Fibroblast of mammary gland (primary cell): Measurements from ENCODE around the gene FBXW5.

ENCODE experiments used
- DNase-seq: peaks from one replicate; pipeline ENCODE4 v3.0.0-alpha.2; 2010; ENCODE audit warnings: low read depth
- H3K4me3 ChIP-seq: 2 replicates; pipeline ENCODE4 v1.5.1; 2011; ENCODE audit warnings: low read depth, mild to moderate bottlenecking, low read length, moderate library complexity; ENCODE audit not compliant: control insufficient read depth
- CTCF ChIP-seq: conservative IDR thresholded peaks from 2 replicates; pipeline ENCODE4 v1.5.1; 2011; ENCODE audit warnings: low read depth, low read length, inconsistent platforms; ENCODE audit not compliant: control insufficient read depth, insufficient read depth

The FBXW5 gene

GRCh38 chr9:136980669-136981478, 36.3 kb upstream of the FBXW5 start:
- H3K4me3 ChIP-seq = no peak overlapping the region
- DNase-seq = no peak
- TF ChIP-seq CTCF = no peak

- H3K4me3 ChIP-seq = no peak overlapping the region
- no peak for TF ChIP-seq CTCF
- DNase-seq = no peak
Measured at GRCh38 chr9:136979769-136980587, 35.4 kb upstream of the FBXW5 start.

GRCh38 chr9:136978865-136979544, 34.5 kb upstream of the FBXW5 start:
- no peak overlapping the region for H3K4me3 ChIP-seq
- no peak for DNase-seq
- TF ChIP-seq CTCF = no peak

GRCh38 chr9:136978073-136978864, 33.7 kb upstream of the FBXW5 start:
- H3K4me3 ChIP-seq = peak overlapping the region; percentile 28
- DNase-seq = peak; percentile 43
- no peak for TF ChIP-seq CTCF

- no peak for TF ChIP-seq CTCF
- no peak for DNase-seq
- H3K4me3 ChIP-seq = peak overlapping the region; percentile 28
Measured at GRCh38 chr9:136977649-136978072, 33.1 kb upstream of the FBXW5 start.

- peak within 1 kb of the TSS; percentile 28 for H3K4me3 ChIP-seq
- peak; percentile 21 for DNase-seq
Measured at GRCh38 chr9:136977223-136977622, 32.7 kb upstream of the FBXW5 start, which contains the start of gene PTGDS. Gene PTGDS (plus strand): TSS chr9:136977504. CDS start chr9:136977579, 75 bp downstream.

More at GRCh38 chr9:136977223-136977622, 32.7 kb upstream of the FBXW5 start, which contains the start of gene PTGDS:
- TF ChIP-seq CTCF = no peak
